HG03066 (cell line): ENCODE results near the gene SDHAF3.
"Not testable (repeated sequence)": the region's sequence is repeated elsewhere in the genome, so short reads cannot be mapped to it uniquely, and the experiment has no call there.

Source experiments
- ATAC-seq: cut with Tn5 transposase; IDR thresholded peaks from one replicate; pipeline ENCODE4 v1.9.1; 2021; ENCODE audit warnings: low read depth; ENCODE audit not compliant: unreplicated experiment

SDHAF3 gene

GRCh38 chr7:97120713-97121457 is 3.4 kb downstream of the SDHAF3 start:
- no peak for ATAC-seq

DNA sequence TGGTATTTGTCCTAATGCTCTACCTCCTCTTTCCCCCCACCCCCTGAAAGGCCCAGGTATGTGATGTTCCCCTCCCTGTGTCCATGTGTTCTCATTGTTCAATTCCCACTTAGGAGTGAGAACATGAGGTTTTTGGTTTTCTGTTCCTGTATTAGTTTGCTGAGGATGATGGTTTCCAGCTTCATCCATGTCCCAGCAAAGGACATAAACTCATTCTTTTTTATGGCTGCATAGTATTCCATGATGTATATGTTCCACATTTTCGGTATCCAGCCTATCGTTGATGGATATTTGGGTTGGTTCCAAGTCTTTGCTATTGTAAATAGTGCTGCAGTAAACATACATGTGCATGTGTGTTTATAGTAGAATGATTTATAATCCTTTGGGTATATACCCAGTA is 5.6 kb downstream of the SDHAF3 start:
- not testable (repeated sequence) for ATAC-seq

DNA sequence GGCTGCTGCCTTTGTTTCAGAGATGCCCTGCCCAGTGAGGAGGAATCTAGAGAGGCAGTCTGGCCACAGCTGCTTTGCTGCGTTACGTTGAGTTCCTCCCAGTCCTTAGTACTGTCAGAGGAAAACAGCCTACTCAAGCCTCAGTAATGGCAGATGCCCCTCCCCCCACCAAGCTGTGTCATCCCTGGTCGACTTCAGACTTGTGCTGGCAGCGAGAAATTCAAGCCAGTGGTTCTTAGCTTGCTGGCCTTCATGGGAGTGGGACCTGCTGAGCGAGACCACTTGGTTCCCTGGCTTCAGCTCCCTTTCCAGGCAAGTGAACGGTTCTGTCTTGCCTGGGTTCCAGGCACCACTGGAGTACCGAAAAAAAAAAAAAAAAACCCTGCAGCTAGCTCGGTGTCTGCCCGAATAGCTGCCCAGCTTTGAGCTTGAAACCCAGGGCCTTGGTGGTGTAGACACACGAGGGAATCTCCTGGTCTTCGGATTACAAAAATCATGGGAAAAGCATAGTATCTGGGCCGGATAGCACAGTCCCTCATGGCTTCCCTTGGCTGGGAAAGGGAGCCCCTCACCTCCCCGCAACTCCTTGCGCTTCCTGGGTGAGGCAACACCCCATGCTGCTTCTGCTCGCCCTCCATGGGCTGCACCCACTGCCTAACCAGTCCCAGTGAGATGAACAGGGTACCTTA is 9.1 kb downstream of the SDHAF3 start:
- ATAC-seq = no peak

GRCh38 chr7:97128736-97129135 is 11.2 kb downstream of the SDHAF3 start:
- ATAC-seq = no peak

GRCh38 chr7:97130417-97131139 is 13.1 kb downstream of the SDHAF3 start:
- ATAC-seq = no peak

DNA sequence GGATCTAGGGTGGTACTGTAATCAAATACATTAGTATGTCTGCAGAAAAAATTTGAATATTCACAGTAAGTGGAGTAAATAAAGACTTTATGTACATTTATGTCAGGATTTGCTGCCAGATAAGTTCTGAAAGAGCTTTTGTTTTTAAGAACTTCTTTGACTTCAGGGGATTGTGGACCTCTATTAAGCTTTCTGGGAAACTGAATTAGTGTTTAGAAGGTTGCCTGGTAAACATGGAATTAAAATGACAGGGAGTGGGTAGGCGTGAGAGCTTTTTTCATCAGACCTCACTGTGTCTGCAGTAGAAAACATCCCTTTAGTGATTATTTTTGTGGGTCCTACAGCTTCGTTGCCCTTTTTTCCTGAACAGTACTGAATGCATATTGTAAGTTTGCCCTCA is 15.7 kb downstream of the SDHAF3 start:
- ATAC-seq = no peak

GRCh38 chr7:97138830-97139229 is 21.3 kb downstream of the SDHAF3 start:
- ATAC-seq = no peak

DNA sequence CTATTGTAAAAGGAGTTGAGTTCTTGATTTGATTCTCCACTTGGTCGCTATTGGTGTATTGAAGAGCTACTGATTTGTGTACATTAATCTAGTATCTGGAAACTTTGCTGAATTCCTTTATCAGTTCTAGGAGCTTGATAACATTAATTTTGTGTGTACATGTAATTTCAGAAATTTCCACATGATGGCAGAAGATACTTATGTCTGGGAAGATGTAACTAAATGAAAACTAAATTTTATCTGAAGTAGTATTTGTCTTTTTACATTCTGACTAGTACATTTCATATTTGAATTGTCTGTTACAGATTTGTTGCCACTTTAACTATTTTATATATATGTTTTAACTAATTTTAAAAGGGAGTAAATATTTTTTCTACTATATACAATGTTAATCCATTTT is 27.6 kb downstream of the SDHAF3 start:
- ATAC-seq = no peak

GRCh38 chr7:97149843-97150242 is 32.3 kb downstream of the SDHAF3 start:
- no peak for ATAC-seq

- ATAC-seq = no peak
These were observed 38.5 kb downstream of the SDHAF3 start for GRCh38 chr7:97155897-97156418.

- ATAC-seq = not testable (repeated sequence)
These were observed 42.5 kb downstream of the SDHAF3 start for GRCh38 chr7:97159984-97160383.

DNA sequence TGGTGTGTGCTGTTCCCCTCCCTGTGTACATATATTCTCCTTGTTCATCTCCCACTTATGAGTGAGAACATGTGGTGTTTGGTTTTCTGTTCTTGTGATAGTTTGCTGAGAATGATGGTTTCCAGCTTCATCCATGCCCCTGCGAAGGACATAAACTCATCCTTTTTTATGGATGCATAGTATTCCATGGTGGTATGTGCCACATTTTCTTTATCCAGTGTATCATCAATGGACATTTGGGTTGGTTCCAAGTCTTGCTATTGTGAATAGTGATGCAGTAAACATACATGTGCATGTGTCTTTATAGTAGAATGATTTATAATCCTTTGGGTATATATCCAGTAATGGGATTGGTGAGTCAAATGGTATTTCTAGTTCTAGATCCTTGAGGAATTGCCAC is 44.1 kb downstream of the SDHAF3 start:
- ATAC-seq = not testable (repeated sequence)

GRCh38 chr7:97166308-97166707 is 48.8 kb downstream of the SDHAF3 start:
- ATAC-seq = no peak

DNA sequence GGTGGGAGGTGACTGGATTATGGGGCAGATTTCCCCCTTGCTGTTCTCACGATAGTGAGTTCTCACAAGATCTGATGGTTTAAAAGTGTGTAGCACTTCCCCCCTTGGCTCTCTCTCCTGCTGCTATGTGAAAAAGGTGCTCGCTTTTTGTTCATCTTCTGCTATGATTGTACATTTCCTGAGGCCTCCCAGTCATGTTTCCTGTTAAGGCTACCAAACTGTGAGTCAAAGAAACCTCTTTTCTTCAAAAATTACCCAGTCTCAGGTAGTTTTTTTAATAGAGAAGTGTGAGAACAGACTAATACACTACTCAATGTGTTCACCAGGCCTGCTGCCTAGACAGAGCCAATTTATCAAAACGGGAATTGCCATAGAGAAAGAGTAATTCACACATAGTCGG is 49.7 kb downstream of the SDHAF3 start:
- no peak for ATAC-seq

DNA sequence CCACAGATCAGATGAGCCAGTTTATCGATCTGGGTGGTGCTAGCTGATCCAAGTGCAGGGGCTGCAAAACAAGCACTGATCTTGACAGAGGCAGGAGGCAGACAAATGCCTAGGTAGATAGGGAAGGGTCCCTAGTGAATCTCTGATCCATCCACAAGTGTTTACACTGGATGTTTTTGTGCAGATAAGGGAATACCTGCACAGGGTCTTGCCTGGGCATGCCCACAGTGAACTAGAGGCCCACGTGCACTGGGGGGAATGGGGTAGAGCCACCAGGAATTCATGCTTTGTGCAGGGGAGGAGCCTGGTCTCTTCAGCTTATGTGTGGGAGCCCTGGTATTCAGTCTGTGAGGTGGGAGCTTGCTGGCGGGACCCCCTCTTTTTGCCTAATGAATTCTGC is 50.3 kb downstream of the SDHAF3 start:
- ATAC-seq = no peak

DNA sequence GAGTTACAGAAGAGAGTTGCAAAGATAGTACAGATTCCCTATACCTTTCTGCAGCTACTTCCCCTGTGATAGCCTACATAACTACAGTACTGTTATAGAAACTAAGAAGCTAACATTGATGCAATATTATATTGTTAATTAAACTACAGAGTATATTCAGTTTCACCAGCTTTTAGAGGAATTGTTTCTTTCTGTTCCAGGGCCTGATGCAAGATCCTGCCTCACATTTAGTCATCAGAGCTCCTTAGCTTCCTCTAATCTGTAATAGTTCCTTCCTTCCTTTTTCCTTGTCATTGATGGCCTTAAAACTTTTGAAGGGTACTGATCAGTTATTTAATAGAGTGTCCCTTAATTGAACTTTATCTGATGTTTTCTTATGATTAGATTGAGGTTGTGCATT is 56.8 kb downstream of the SDHAF3 start:
- no peak for ATAC-seq

DNA sequence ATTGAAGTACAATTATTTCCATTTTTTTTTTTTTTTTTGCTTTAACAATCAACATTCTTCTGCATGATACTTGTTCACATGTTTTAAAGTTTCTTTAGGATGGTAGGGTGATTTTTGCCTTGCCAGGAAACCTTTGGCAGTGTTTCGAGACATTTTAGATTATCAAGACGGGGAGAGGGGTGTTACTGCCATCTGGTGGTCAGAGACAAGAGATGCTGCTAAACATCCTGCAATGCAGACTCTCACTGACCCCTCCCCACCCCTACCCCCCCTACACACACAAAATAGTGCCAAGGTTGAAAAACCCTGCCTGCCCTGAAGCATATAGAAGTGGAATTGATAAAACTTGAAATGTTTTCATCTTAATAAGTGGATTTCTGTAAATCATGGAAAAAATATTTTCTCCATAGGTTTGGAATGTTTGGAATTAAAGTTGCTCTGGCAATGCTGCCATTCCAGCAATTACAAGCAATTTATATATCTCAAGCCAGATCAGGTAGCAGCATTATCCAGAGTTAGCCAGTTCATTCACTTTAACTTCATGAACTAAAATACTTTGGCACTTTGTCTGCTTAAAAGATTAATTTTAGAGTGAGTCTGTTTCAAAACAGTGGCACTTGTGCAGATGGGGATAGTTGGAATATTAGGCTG is 62.1 kb downstream of the SDHAF3 start:
- peak; percentile 88 for ATAC-seq

GRCh38 chr7:97187067-97187466 is 69.6 kb downstream of the SDHAF3 start:
- no peak for ATAC-seq

DNA sequence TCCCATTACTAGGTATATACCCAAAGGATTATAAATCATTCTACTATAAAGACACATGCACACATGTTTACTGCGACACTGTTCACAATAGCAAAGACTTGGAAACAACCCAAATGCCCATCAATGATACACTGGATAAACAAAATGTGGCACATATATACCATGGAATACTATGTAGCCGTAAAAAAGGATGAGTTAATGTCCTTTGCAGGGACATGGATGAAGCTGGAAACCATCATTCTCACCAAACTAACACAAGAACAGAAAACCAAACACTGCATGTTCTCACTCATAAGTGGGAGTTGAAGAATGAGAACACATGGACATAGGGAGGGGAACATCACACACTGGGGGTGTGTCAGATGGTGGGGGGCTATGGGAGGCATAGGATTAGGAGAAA is 78.7 kb downstream of the SDHAF3 start:
- not testable (repeated sequence) for ATAC-seq

DNA sequence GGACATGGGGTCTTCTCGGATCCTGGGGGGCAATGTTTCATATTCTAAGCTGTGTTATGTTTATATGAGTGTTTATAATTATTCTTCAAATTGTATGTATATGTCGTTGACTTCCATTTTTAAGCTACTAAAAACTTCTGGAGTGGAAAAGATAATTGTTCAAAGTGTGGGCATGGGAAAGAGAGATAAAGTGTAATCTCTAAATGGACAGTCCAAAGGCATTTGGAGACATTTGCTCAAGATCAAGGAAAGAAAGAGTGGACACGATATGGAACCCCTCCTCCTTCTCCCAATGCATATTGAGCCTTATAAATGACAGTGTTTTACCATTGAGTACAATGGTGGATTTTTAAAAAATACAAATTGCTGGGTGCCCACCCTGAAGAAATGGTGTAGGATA is 81.1 kb downstream of the SDHAF3 start:
- no peak for ATAC-seq

DNA sequence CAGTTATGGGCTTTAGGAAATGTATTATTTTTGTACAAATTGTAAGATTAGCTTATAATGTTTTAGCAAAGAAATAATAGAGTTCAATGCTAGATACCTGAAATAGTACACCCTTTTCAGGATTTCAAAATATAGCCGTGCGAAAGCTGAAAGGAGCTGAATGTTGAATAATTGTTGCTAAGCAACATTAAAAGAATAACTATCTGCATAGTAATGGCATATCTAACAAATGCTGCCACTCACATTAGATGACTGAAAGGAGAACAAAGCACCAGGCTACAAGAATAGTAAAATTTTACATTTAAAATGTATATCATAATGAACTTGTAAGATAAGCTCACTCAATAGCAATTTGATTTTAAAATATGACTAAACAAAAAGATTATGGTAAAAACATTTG is 82.5 kb downstream of the SDHAF3 start:
- ATAC-seq = no peak
